Retinal pigment epithelial cell (primary cell): ENCODE data around the gene P3H2.
A peak's percentile ranks its signal among the peaks of the same experiment; 100 is the strongest.

Source experiments
- DNase-seq: peaks from one replicate; pipeline ENCODE4 v3.0.0-alpha.2; 2010; ENCODE audit warnings: low read depth
- H3K4me3 ChIP-seq: 2 replicates; pipeline ENCODE4 v1.5.1; 2011; ENCODE audit warnings: mild to moderate bottlenecking, low read length, control low read depth, moderate library complexity
- CTCF ChIP-seq: conservative IDR thresholded peaks from 2 replicates; pipeline ENCODE4 v1.5.1; 2011; ENCODE audit warnings: low read depth, low read length, control low read depth, inconsistent platforms

Gene P3H2

GRCh38 chr3:190018460-190018859 lies 102.2 kb downstream of the P3H2 start:
- H3K4me3 ChIP-seq = no peak overlapping the region
- no peak for TF ChIP-seq CTCF
- DNase-seq = no peak

GRCh38 chr3:190017521-190018288 lies 103.0 kb downstream of the P3H2 start:
- TF ChIP-seq CTCF = peak; percentile 60
- no peak for DNase-seq

GRCh38 chr3:190016966-190017365 lies 103.7 kb downstream of the P3H2 start:
- DNase-seq = no peak
- no peak for TF ChIP-seq CTCF
- no peak overlapping the region for H3K4me3 ChIP-seq

More at GRCh38 chr3:190017521-190018288, 103.0 kb downstream of the P3H2 start:
- no peak overlapping the region for H3K4me3 ChIP-seq

- DNase-seq = no peak
- TF ChIP-seq CTCF = no peak
Observed at GRCh38 chr3:190014940-190015339, 105.8 kb downstream of the P3H2 start.

GRCh38 chr3:190013943-190014924 lies 106.5 kb downstream of the P3H2 start:
- no peak for DNase-seq
- H3K4me3 ChIP-seq = no peak overlapping the region
- no peak for TF ChIP-seq CTCF

More at GRCh38 chr3:190014940-190015339, 105.8 kb downstream of the P3H2 start:
- H3K4me3 ChIP-seq = no peak overlapping the region

GRCh38 chr3:190012784-190013183 lies 107.9 kb downstream of the P3H2 start:
- no peak for TF ChIP-seq CTCF
- peak overlapping the region; percentile 15 for H3K4me3 ChIP-seq
- DNase-seq = no peak
